ENCODE data around the gene NPAS3.

The NPAS3 gene

DNA sequence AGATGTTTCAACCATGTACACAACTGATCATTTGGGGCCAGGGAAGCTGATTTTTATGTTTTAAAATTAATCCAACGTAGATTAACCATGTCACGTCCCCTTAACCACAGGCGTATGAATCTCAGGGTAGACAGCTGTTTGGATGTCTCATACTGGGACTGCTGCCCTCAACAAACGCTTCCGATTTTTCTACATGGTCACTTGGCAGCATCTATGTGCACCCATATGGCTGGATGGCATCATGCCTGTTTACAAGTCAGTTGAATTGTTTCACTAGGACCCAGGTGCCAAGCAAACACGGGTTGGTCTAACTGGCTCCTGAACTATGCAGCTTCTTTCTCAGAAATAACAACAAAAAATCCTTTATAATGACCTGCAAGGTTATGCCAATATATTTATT lies 393.8 kb downstream of the NPAS3 start:
- peak; percentile 68 for DNase-seq (ENCODE audit: low spot score)

DNA sequence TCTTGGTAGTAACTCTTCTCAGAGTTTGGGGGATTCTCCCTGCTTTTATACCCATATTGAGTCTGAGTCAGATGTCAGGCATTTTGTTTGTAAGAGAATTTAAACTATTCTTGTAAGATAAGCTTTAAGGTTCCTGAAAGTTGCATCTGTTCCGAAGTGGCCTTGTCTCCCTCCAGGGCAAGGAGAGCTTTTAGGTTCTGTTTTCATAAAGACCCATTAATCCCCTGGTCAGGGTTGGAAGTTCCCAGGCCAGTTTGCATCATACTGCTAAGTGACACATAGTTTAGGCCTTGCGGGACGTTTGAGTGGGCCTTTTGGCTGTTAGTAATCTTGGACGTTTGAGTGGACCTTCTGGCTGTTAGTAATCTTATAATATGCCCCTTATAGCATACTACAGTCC lies 396.7 kb downstream of the NPAS3 start:
- no peak for DNase-seq (ENCODE audit: low spot score)

DNA sequence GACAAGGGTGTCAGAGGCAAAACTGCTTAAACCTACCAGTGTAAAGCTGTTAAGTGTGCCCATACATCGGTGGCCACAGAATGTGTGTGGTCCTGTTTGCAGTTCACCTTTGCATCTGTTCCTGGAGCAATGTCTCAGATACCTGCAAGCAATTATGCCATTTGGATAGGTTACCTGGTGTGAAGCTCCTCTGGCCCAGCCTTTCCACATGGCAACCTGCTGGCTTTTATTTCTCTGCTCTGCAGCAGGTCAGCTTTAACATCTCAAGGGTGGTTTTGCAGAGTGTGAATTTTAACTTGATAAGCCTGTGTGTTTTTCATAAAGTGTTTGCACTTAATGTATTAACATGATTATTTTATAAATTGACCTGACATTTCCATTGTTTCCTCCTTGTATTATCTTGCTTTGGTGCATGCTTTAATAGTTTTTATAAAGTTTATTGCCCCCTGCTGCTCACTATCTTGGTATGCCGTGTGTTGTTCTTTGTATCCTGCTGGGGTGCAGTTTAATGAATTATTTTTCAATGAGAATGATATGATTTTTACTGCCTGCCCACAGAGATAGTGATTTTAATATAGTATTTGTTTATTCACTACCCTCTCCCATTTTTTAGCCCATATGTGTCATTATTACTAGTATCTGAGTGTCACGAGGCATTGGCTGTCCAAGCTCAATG lies 403.8 kb downstream of the NPAS3 start:
- no peak for DNase-seq (ENCODE audit: low spot score)

GRCh38 chr14:33343016-33343415 lies 404.3 kb downstream of the NPAS3 start:
- DNase-seq (ENCODE audit: low spot score), result no peak

- DNase-seq (ENCODE audit: low spot score), result no peak
These were observed 409.1 kb downstream of the NPAS3 start for GRCh38 chr14:33347796-33348195.

DNA sequence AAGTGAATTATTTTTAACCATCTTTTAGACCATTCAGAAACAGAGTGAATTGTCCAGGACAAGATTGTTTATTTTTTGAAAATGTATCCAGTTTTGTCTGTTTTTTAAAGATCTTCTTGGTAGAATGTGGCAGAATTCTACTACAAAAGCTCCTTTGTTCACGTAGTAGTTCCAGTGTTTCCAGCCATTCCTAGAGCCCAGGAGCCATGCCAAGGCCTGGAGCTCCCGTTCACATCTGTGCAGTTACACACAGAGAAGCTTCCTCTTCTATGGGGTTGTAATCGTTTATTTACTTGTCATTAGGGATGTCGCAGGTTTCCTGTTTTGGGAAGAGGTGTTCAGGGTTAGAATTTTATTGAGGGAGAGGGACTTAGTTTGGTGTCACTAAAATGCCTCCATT lies 409.8 kb downstream of the NPAS3 start:
- no peak for DNase-seq (ENCODE audit: low spot score)

- no peak for DNase-seq (ENCODE audit: low spot score)
These were observed 411.2 kb downstream of the NPAS3 start for GRCh38 chr14:33349871-33350270.

DNA sequence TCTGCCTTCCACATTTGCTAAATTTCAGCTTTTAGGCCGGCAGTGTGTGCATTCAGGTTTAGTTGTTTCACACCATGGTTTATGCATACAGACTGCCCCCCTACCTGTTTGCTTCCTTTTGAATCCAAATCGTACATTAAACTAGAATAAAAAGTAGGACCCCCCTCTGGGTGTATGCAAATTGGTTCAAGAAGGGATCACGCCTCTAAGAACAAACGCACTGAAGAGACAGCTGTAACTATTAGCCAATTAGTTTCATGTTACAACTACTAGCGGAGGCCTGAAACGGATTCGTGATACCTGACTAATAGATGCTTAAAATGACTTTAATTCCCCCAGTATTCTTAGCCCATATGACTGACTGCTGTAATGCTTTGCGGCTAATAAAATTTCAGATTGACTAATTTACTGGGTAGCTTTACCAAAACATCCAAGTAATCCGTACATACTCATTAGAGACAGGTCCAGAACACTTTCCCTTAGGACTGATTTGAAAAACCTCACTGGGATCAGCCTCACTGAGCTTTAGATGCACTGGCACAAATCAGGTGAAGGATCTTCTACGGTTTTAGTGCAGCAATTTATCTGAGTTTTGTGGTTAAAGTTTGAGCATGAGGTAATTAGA lies 411.8 kb downstream of the NPAS3 start:
- DNase-seq (ENCODE audit: low spot score), result no peak

DNA sequence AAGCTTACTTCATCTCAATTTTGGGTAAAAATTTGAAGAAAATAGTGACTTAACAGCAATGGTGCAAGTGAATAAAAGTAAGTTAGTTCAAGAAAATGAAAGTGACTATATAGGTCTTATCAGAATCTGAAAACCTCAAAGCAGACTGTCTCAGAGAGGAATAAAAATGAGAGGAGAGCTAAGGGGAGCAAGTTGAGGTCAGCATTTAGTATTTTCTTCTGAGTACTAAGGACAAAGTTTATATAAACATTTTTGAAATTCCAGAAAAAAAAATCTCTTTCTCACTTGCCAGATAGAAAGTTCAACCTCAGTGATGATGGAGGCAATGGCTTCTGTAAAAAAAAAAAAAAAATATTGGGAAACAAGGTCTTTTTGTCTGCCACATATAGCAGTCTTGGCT lies 414.1 kb downstream of the NPAS3 start:
- no peak for DNase-seq (ENCODE audit: low spot score)

GRCh38 chr14:33356181-33356580 lies 417.5 kb downstream of the NPAS3 start:
- DNase-seq (ENCODE audit: low spot score), result no peak

- DNase-seq (ENCODE audit: low spot score), result no peak
These were observed 418.7 kb downstream of the NPAS3 start for GRCh38 chr14:33357225-33358010.

- DNase-seq (ENCODE audit: low spot score), result no peak
These were observed 420.7 kb downstream of the NPAS3 start for GRCh38 chr14:33359288-33359881.

GRCh38 chr14:33362934-33363333 lies 424.3 kb downstream of the NPAS3 start:
- no peak for DNase-seq (ENCODE audit: low spot score)

DNA sequence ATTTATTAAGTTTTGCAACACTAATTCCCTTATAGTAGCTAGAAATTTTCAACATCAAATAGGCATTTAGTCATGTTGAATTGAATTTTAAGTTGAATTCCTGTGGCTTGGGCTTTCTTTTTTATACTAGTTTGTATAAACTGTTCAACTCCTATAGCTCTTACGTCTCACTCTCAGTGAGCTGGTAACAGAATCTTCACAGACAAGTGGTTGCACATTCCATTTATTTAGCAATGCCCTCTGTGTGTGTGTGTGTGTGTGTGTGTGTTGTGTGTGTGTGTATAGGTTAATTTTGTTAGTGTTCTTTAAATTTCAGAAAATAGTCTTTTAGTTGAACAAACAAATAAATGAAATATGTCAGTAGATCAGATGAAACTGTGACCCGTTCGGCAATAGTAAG lies 425.0 kb downstream of the NPAS3 start:
- DNase-seq (ENCODE audit: low spot score), result no peak

GRCh38 chr14:33364466-33364865 lies 425.8 kb downstream of the NPAS3 start:
- DNase-seq (ENCODE audit: low spot score), result no peak

DNA sequence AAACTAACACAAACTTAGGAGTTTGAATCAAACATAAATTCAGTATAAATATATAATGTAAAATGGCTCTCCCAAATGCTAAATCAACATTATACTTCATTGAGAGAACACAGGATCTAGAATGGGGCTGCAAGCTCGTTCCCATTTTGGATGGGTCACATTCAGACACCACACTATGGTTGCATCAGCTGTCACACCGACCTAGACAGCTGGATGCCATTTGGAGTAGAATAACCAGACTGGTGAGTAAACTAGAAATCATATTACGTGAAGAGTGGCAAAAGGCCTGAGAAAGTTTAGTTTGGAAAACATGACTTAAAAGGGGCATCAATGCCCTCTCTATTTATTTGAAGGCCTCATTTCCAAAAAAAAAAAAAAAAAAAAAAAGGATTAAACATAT lies 430.4 kb downstream of the NPAS3 start:
- DNase-seq (ENCODE audit: low spot score), result no peak

DNA sequence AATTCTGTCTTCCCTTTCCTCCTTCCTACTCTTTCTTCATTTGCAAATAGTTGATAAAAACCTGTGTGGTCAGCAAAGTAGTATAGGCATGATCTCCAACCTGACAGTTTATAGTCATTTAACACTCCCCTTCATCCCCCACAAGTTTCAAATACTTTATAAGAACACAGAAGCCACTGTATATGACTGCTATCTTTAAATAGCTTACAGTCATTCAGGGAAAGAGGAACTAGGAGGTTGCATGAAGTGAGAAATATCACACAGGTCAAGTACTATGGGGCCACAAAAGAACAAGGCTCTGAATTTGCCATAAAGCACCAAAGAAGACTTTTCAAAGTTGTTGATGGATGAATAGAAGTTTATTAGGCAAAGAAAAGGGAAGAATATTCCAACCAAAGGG lies 431.3 kb downstream of the NPAS3 start:
- no peak for DNase-seq (ENCODE audit: low spot score)

DNA sequence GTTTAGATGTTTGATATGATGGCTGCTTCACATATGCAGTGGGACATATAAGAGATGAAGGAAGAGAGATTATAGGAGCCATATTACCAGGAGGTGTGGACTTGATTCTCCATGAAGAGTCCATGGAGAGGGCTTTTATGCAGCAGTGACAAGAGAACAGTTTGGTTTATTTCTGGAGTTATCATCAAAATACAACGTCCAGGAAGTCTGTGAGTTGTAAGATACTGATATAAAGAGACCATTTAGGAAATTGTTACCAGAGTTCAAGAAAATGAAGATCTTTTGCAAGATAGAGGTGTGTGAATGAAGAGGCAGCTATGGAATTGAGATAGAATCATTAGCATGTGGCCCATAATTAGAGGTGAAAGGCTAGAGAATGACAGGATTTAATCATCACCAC lies 431.7 kb downstream of the NPAS3 start:
- DNase-seq (ENCODE audit: low spot score), result no peak

GRCh38 chr14:33375196-33375595 lies 436.5 kb downstream of the NPAS3 start:
- DNase-seq (ENCODE audit: low spot score), result no peak

DNA sequence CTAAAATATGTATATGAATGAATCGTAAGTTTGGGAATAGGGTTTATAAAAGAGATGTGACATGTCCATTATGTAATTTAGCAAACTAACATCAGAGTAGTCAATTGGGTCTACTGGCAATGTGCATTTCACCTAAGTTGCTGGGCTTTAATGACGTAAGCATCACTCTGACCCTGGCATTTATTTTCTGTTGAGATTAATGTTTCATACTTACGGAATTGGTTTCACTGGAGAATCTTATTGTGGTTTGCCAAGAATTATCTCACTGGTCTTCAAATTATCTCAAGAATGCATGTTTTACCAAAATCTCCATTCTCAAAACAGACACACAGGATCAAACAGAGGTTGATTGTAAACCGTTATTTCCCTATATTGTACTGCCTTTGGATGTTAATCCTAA lies 437.1 kb downstream of the NPAS3 start:
- DNase-seq (ENCODE audit: low spot score), result no peak

DNA sequence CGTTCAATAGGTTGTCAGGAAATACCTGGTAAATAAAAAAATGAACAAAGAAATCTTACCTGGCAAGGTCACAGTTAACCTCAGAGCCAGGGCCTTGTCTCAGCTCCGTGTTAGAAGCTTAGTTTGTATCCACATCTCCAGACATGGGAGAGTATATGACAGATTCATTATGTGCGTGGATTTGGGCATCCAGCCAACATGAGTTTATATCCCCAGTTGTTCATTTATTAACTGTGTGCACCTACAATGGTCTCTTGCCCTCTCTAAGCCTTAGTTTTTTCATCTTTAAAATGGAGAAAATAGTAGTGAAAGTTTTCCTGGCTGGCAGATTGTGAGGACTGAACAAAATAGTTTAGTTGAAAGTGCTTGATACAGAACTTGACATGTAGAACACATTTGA lies 437.8 kb downstream of the NPAS3 start:
- DNase-seq (ENCODE audit: low spot score), result no peak

DNA sequence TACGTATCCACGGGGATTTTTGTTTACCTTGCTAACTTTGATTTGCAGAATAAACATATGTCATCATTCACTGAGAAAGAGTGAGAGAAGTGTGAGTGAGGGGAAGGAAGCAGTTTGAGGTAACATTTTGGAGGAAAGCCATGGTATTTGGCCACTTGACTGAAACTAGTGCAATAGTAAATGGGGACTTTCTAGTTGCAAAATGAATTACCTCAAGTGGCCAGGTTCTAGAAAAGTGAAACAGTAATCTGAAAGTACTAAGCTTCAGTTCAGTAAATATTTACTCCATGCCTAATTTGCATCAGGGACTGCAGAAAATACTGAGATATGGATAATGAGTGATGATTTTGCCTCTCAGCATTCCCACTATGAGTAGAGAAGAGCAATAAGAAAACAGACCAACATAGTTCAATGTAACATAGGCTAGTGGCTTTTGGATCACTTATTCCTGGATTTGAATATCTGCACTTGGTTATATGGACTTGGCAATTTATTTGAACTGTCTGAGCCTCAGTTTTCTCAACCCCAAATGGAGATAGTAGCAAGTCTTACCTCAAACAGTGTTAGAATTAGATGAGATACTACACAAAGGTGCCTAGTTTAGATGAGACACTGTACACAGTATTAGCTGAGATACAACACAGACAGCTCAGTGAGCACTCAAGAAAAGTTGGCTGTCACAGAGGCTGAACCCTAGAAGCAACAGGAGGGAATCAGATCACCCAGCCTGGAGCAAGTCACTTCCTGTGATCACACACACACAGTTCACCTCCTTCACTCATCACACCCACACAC lies 439.1 kb downstream of the NPAS3 start:
- DNase-seq (ENCODE audit: low spot score), result no peak
